Measurements from ENCODE around the gene ACTG2.

Gene ACTG2

GRCh38 chr2:73914667-73915066 lies 21.9 kb downstream of the ACTG2 start:
- no peak for DNase-seq (ENCODE audit: low read depth)

DNA sequence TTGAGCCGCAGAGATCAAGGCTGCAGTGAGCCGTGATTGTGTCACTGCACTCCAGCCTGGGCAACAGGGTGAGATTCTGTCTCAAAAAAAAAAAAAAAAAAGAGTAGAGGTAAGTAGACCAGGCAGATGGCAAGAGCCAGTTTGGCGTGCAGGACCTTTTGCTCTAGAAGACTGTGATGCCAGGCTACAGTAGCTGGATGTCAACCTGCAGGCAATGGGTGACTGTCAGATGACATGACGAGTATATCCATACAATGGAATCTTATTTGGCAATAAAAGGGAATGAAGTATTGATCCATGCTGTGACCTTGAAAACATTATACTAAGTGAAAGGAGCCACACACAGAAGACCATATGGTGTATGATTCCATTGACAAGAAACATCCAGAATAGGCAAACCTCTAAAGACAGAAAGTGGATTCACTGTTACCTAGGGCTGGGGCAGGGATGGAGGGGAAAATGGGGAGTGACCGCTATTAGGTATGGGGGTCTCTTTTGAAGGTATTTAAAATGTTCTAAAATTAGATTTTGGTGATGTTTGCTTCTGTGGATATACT lies 22.7 kb downstream of the ACTG2 start:
- no peak for DNase-seq (ENCODE audit: low read depth)

DNA sequence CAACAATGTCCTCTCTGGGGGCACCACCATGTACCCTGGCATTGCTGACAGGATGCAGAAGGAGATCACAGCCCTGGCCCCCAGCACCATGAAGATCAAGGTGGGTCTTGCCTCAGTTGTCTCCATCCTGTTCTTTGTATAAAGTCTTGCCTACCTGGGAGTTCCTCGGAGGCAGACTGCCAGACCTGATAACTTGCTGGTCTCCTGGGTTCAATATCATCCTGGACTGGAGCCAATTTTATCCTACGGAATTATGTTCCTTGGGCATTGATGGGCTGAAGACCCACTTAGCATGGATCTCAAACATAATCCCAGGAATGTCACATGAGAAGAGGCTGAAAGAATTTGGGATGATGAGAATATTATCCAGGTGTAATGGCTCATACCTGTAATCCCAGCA lies 23.9 kb downstream of the ACTG2 start:
- DNase-seq (ENCODE audit: low read depth), result no peak

GRCh38 chr2:73917296-73917695 lies 24.5 kb downstream of the ACTG2 start:
- DNase-seq (ENCODE audit: low read depth), result no peak

- no peak for DNase-seq (ENCODE audit: low read depth)
Measured at GRCh38 chr2:73917696-73918207, 24.9 kb downstream of the ACTG2 start.

DNA sequence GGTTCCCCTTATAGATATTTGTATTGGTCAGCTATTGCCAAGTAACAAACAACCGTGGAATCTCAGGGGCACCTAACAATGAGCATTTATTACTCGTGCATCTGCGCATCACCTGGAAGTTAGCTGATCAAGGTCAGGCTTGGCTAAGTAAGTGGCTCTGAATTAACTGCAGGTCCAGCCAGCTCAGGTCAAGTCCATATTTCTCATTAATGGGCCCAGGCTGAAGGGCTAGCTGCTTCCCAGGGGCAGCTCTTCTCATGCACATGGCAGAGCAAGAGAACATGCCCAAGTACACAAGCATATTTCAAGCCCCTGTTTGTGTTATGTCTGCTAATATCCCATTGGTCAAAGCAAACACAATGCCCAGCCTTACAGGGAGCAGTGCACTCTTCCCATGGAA lies 26.0 kb downstream of the ACTG2 start:
- DNase-seq (ENCODE audit: low read depth), result no peak

DNA sequence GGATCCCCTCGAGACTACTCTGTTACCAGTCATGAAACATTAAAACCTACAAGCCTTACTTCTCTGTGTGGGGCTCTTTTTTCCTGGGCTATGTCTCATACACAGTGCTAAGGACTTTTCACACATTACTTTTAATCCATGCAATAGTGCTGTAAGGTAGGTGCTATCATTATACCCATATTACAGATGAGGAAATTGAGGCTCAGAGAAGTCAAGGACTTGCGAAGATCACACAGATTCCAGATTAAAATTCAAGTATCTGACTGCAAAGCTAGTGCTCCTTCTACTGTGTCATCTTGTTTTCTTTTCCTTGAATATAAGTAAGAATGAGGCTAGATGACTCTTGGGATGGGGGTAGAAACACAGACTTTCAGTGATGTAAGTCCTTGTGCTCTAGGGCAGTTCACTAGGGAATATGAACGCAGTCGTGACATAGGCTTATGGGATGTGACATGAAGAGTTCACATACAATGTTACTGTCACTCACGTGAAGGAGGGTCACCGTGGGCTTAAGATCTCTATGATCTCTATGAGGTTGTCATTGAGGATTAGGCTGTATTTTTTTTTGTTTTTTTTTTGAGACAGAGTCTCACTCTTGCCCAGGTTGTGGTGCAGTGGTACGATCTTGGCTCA lies 26.9 kb downstream of the ACTG2 start:
- no peak for DNase-seq (ENCODE audit: low read depth)

GRCh38 chr2:73920577-73921545 lies 28.1 kb downstream of the ACTG2 start:
- no peak for DNase-seq (ENCODE audit: low read depth)

DNA sequence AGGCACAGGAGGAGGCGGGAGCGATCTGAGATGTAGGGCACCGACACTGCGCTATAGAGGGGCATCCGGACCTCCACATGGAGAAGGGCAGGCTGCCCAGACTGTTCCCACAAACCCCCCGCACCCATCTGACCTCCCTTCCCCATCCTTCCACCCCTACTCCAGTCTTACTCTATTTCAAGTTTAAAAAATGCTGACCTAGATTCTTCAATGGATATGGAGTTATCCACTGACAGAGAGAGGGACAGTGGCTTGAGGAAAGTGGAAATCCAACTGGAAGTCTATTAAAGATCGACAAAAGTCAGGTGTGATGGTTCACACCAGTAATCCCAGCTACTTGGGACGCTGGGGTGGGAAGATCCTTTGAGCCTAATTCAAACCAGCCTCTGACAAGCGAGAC lies 28.8 kb downstream of the ACTG2 start:
- DNase-seq (ENCODE audit: low read depth), result no peak

DNA sequence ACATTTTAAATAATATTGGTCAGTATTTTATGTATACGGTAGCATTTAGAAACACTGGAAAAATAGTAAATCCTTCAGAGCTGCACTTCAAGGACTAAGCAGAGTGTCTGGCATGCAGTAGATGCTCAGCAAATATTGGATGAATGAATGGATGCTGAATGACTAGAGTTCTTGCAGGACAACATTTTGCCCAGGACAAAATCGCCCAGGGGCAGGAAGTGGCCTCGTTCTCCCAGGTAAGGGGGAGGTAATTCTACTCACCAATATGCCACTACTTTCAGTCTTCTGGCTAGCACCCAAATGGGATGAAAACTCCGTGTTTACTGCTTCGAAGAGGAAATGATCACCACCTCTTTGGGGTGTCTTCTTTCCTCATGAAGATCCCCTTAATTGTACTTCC lies 29.9 kb downstream of the ACTG2 start:
- DNase-seq (ENCODE audit: low read depth), result no peak

GRCh38 chr2:73925033-73925704 lies 32.4 kb downstream of the ACTG2 start:
- no peak for DNase-seq (ENCODE audit: low read depth)

GRCh38 chr2:73925853-73926492 lies 33.2 kb downstream of the ACTG2 start:
- no peak for DNase-seq (ENCODE audit: low read depth)

- peak; percentile 97 for DNase-seq (ENCODE audit: low read depth)
Measured at GRCh38 chr2:73926493-73927327, 33.9 kb downstream of the ACTG2 start, which contains the start of gene DGUOK. DGUOK (plus strand) TSS chr2:73926880; CDS start chr2:73926911, 31 bp downstream.

DNA sequence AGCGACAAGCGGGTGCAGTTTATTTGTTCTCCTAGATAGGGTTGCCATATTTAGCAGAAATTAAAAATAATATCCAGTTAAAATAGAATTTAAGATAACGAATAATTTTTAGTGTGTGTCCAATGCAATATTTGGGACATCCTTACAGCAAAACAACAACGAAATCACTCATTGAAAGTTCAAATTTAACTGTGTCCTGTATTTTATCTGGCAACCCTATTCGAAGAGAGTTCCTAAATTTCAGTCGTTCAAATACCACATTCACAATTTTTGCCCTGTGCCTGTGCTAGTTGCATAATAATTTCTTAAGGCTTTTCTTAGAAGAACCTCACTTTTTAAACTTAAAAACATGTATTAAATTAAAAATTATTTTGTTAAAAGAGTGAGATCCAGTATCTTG lies 34.5 kb downstream of the ACTG2 start:
- no peak for DNase-seq (ENCODE audit: low read depth)

GRCh38 chr2:73928963-73929347 lies 36.1 kb downstream of the ACTG2 start:
- DNase-seq (ENCODE audit: low read depth), result no peak

GRCh38 chr2:73930386-73930785 lies 37.6 kb downstream of the ACTG2 start:
- no peak for DNase-seq (ENCODE audit: low read depth)

DNA sequence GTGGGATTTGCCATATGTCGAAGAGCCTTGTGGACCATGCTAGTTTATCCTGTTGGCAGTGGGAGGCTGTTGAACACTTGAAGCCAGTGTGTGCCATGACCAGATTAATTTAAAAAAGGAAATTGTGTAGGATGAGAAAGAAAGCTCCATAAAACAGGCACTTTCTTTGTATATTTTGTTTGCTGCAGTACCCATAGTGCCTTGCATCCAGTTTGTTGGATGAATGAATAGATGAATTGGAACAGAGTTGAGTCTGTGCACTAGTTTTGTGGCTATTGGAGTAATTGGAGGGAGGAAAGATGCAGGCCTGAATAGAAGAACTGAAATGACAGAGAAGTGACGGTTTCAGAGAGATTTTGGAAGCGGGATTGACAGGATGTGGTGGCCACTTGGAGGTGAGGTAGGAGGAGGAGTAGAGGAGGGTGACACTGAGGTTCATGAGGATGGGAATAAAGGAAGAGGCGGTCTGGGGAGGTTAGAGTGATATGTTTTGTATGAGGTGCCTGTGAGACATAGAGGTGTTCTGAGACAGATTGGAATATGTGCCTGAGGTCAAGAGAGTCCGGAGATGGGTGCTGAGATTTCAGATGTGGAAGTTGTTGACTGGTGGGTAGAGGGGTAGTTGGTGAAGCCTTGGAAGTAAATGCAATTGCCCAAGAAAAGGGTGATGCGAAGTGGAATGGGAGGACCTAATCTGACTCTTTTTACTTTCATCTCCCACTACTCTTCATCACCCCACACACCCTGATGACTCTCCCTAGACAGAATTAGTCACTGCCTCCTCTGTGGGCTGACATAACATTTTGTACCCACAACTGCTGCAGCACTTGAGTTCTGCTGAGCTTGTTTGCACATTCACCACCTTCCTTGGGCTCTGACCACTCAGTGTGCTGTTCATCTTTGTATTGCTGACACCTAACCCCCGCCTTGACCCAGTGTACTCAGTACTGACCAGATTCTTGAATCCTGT lies 39.0 kb downstream of the ACTG2 start:
- no peak for DNase-seq (ENCODE audit: low read depth)

DNA sequence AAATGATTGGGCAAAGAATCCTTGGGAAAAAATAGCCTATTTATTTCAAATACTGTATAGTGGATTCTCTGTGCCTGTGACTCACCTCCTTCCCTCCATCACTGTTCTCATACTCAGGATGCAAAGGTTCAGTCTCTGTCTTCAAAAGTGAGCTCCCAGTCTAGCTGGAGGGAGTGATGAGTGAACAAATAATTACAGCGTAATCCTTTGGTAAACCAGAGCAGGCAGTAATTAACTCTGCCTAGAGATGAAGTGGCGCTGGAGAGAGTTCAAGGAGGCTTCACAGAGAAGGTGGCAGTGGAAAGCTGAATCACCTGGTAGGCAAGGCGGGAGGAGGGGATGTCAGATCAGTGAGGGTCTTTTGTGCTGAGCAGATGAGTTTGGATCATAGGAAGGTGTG lies 40.4 kb downstream of the ACTG2 start:
- no peak for DNase-seq (ENCODE audit: low read depth)

DNA sequence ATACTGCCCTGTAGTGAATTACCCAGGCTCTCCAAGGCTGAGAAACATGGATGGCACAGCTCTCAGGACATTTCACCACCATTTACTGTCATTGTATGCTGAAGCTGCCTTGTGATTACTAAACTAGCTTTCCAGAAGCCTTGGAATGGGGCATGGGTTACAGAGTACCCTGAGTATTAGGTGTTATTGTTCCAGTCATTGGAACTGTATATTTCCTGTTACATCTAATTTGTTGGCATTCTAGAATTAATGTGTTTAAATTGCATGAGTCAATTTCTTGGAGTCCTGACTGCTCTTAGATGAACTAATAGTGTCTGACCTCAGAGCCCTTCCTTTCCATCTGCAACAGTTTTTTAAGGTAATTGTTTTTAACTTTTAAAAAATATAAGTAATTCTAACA lies 42.8 kb downstream of the ACTG2 start:
- DNase-seq (ENCODE audit: low read depth), result no peak
